Fibroblast of lung (primary cell): Measurements from ENCODE around the gene SPPL3.

ENCODE experiments used
- CTCF ChIP-seq, 2 donors: IDR thresholded peaks in 1 of 2; conservative IDR thresholded peaks in 1 of 2; 1 replicate in 1 of 2; 2 replicates in 1 of 2; pipeline ENCODE4 v1.5.1; 2011 to 2012; ENCODE audit warnings: low read length in 2 of 2, control low read depth in 1 of 2, inconsistent platforms in 1 of 2, low read depth in 1 of 2, mild to moderate bottlenecking in 1 of 2
- EZH2 ChIP-seq: IDR thresholded peaks from 2 replicates; pipeline ENCODE4 v1.5.1; 2012; ENCODE audit warnings: low read length, control low read depth, mild to moderate bottlenecking; ENCODE audit errors: missing control alignments

GRCh38 chr12:120720234-120720986 lies 183.7 kb downstream of the SPPL3 start:
- TF ChIP-seq CTCF (conservative IDR thresholded peaks at IDR 0.05 in 1 of 2, IDR thresholded peaks at IDR 0.05 in 1 of 2; ENCODE audit: low read depth in 1 of 2, low read length in 2 of 2) (no peak), EZH2 (no peak)
